Activated CD8-positive, alpha-beta T cell treated with anti-CD3 and anti-CD28 coated beads for 36 hours (primary cell): ENCODE results near the gene LYPD6. TPM values are rescaled to one million over a fixed set of nuclear protein-coding genes. Genes with fewer than 3 reads are reported as not detected.

Source experiments
- ATAC-seq: fragments of 200-7000 bp; cut with Tn5 transposase; one replicate; pipeline ENCODE4 v1.10.0; 2021; ENCODE audit warnings: mild to moderate bottlenecking, moderate library complexity
- CTCF ChIA-PET: fragments of 350-600 bp; sonication (Branson Sonifier 250); formaldehyde crosslinking; loops from one replicate; lab custom pipeline; 2021; ENCODE audit warnings: antibody characterized with exemption; lab: Charles Lee
- POLR2A ChIA-PET: fragments of 350-600 bp; sonication (Branson Sonifier 250); formaldehyde crosslinking; loops from one replicate; lab custom pipeline; 2021; ENCODE audit warnings: antibody characterized with exemption; lab: Charles Lee
- DNase-seq: peaks from one replicate; pipeline ENCODE4 v3.0.0-alpha.2; 2020
- H3K27ac Mint-ChIP-seq: one replicate; pipeline ENCODE4 v1.8.0; 2021; ENCODE audit warnings: mild to moderate bottlenecking, mixed read lengths
- H3K27me3 Mint-ChIP-seq: one replicate; pipeline ENCODE4 v1.8.0; 2021; ENCODE audit warnings: mixed read lengths
- H3K36me3 Mint-ChIP-seq: one replicate; pipeline ENCODE4 v1.8.0; 2021; ENCODE audit warnings: low read depth, mixed read lengths
- H3K4me1 Mint-ChIP-seq: one replicate; pipeline ENCODE4 v1.8.0; 2021; ENCODE audit warnings: low read depth, mixed read lengths
- H3K4me3 Mint-ChIP-seq: one replicate; pipeline ENCODE4 v1.8.0; 2021; ENCODE audit warnings: mild to moderate bottlenecking, moderate library complexity, mixed read lengths
- H3K9me3 Mint-ChIP-seq: one replicate; pipeline ENCODE4 v1.8.0; 2021; ENCODE audit warnings: mixed read lengths
- CTCF ChIP-seq: fragments of 200-600 bp; IDR thresholded peaks from one replicate; pipeline ENCODE4 v1.8.0; 2022; ENCODE audit warnings: antibody characterized with exemption, mild to moderate bottlenecking
- intact Hi-C: fragments of 100-400 bp; cut with micrococcal nuclease; formaldehyde crosslinking; loops from one replicate; pipeline ENCODE4 v1.10.0; 2022
- total RNA-seq, 2 experiments: library from RNA; stranded (reverse); gene quantifications; one replicate each; pipeline ENCODE4 v1.2.3, GENCODE V29; 2021

LYPD6 gene
- total RNA-seq, 2 experiments from 2014 or later: not detected

GRCh38 chr2:149307014-149307413 lies 23.4 kb upstream of the LYPD6 start:
- ChIA-PET CTCF (no interaction called here), POLR2A (no interaction called here)
- TF ChIP-seq CTCF: no peak
- Mint-ChIP-seq H3K27me3 (peaks cover 22% of the 10 kb centered on the region), H3K36me3 (no peaks in the 10 kb centered on the region), H3K4me3 (no peak overlapping the region), H3K4me1 (no peaks in the 10 kb centered on the region), H3K9me3 (no peaks in the 10 kb centered on the region), H3K27ac (no peak overlapping the region)
- ATAC-seq (no peak), DNase-seq (no peak)
- intact Hi-C loops: no loop called here

GRCh38 chr2:149310349-149310748 lies 20.0 kb upstream of the LYPD6 start:
- POLR2A ChIA-PET: no interaction called here
- CTCF ChIA-PET: interaction anchor here (1.3 to 1.6 kb wide), 2 partner anchors 14 to 293 kb away, joined by 3 to 6 read pairs; no protein-coding TSS in a partner anchor

GRCh38 chr2:149312039-149312438 lies 18.3 kb upstream of the LYPD6 start:
- no peaks in the 10 kb centered on the region for H3K9me3 Mint-ChIP-seq
- H3K27ac Mint-ChIP-seq: no peak overlapping the region
- intact Hi-C loops: no loop called here
- no peak for DNase-seq
- POLR2A ChIA-PET: no interaction called here
- H3K4me3 Mint-ChIP-seq: no peak overlapping the region
- TF ChIP-seq CTCF: no peak
- peaks cover 22% of the 10 kb centered on the region for H3K27me3 Mint-ChIP-seq
- H3K4me1 Mint-ChIP-seq: peaks cover 4% of the 10 kb centered on the region
- ATAC-seq: no peak
- no peaks in the 10 kb centered on the region for H3K36me3 Mint-ChIP-seq
- CTCF ChIA-PET: interaction anchor here (1.2 to 2.2 kb wide), 3 partner anchors 293 to 295 kb away, joined by 4 to 14 read pairs (median 7); no protein-coding TSS in a partner anchor

More at GRCh38 chr2:149310349-149310748, 20.0 kb upstream of the LYPD6 start:
- H3K9me3 Mint-ChIP-seq: no peaks in the 10 kb centered on the region
- H3K36me3 Mint-ChIP-seq: no peaks in the 10 kb centered on the region
- TF ChIP-seq CTCF: no peak
- peaks cover 4% of the 10 kb centered on the region for H3K4me1 Mint-ChIP-seq
- DNase-seq: no peak
- no peak overlapping the region for H3K27ac Mint-ChIP-seq
- H3K27me3 Mint-ChIP-seq: peaks cover 24% of the 10 kb centered on the region
- no peak overlapping the region for H3K4me3 Mint-ChIP-seq
- no peak for ATAC-seq
- intact Hi-C loops: no loop called here

GRCh38 chr2:149313512-149313972 lies 16.8 kb upstream of the LYPD6 start:
- no peak overlapping the region for H3K27ac Mint-ChIP-seq
- ChIA-PET POLR2A (no interaction called here), CTCF (interaction anchor here (0.5 to 2.2 kb wide), 10 partner anchors 11 to 1318 kb away, joined by 3 to 14 read pairs (median 4); no protein-coding TSS in a partner anchor)
- no peaks in the 10 kb centered on the region for H3K9me3 Mint-ChIP-seq
- intact Hi-C loops: no loop called here
- H3K4me3 Mint-ChIP-seq: no peak overlapping the region
- H3K27me3 Mint-ChIP-seq: peaks cover 18% of the 10 kb centered on the region
- ATAC-seq: peak; percentile 64
- peak; percentile 4 for DNase-seq
- no peaks in the 10 kb centered on the region for H3K36me3 Mint-ChIP-seq
- TF ChIP-seq CTCF: peak; percentile 62
- peaks cover 4% of the 10 kb centered on the region for H3K4me1 Mint-ChIP-seq

GRCh38 chr2:149314687-149315086 lies 15.7 kb upstream of the LYPD6 start:
- Mint-ChIP-seq H3K4me3 (no peak overlapping the region), H3K36me3 (no peaks in the 10 kb centered on the region), H3K4me1 (peaks cover 4% of the 10 kb centered on the region), H3K27ac (no peak overlapping the region), H3K9me3 (no peaks in the 10 kb centered on the region), H3K27me3 (peaks cover 18% of the 10 kb centered on the region)
- ChIA-PET CTCF (no interaction called here), POLR2A (no interaction called here)
- intact Hi-C loops: no loop called here
- ATAC-seq (no peak), DNase-seq (no peak)
- no peak for TF ChIP-seq CTCF
